ENCODE measurements around the gene USP50. TPM values are rescaled to one million over a fixed set of nuclear protein-coding genes. Genes with fewer than 3 reads are reported as not detected.

Gene USP50
- polyA plus RNA-seq, 1 donor from 2014 or later: 1.4 TPM

- Histone ChIP-seq H3K27me3 (ENCODE audit: insufficient read depth, low read depth, low read length) (no peaks in the 10 kb centered on the region), H4K20me1 (ENCODE audit: insufficient read depth) (no peaks in the 10 kb centered on the region), H2AFZ (ENCODE audit: low read depth, low read length) (no peak overlapping the region), H3K36me3 (ENCODE audit: insufficient read depth, low read length) (peaks cover 4% of the 10 kb centered on the region), H3K9ac (ENCODE audit: low read length) (no peak overlapping the region), H3K9me3 (ENCODE audit: low read length) (no peaks in the 10 kb centered on the region), H3K27ac (ENCODE audit: low read length) (no peak overlapping the region), H3F3A (ENCODE audit: insufficient read depth, low read length, poor library complexity, severe bottlenecking) (no peaks in the 10 kb centered on the region), H3K79me2 (replicated peaks; ENCODE audit: insufficient read depth, low read length) (no peaks in the 10 kb centered on the region), H3K4me2 (ENCODE audit: low read length) (no peak overlapping the region), H3K4me3 (ENCODE audit: low read length) (no peak overlapping the region), H3K9me2 (ENCODE audit: insufficient read depth, low read length) (no peaks in the 10 kb centered on the region)
- no peak for TF ChIP-seq SMC3 (conservative IDR thresholded peaks at IDR 0.05; ENCODE audit: poor library complexity)
- TF ChIP-seq TAF1 (IDR thresholded peaks at IDR 0.05; ENCODE audit: low read depth): no peak
- TF ChIP-seq EZH2 (IDR thresholded peaks at IDR 0.05; ENCODE audit: borderline replicate concordance, insufficient read depth, low read length, poor library complexity, severe bottlenecking): no peak
- no peak for TF ChIP-seq REST (IDR thresholded peaks at IDR 0.05; ENCODE audit: borderline replicate concordance)
- TF ChIP-seq MXI1 (conservative IDR thresholded peaks at IDR 0.05; ENCODE audit: poor library complexity, severe bottlenecking): no peak
- TF ChIP-seq RAD21 (conservative IDR thresholded peaks at IDR 0.05): no peak
- no peak for TF ChIP-seq POLR2AphosphoS5 (IDR thresholded peaks at IDR 0.05)
- TF ChIP-seq CTCF (IDR thresholded peaks at IDR 0.05; ENCODE audit: poor library complexity, severe bottlenecking): no peak
- no peak for TF ChIP-seq EP300 (conservative IDR thresholded peaks at IDR 0.05; ENCODE audit: poor library complexity, severe bottlenecking)
Observed at GRCh38 chr15:50493625-50494024, 52.8 kb downstream of the USP50 start.

GRCh38 chr15:50487287-50487686, 59.2 kb downstream of the USP50 start:
- no peak overlapping the region for H3K9ac ChIP-seq (ENCODE audit: low read length)
- H3F3A ChIP-seq (ENCODE audit: insufficient read depth, low read length, poor library complexity, severe bottlenecking): no peaks in the 10 kb centered on the region
- TF ChIP-seq RAD21 (conservative IDR thresholded peaks at IDR 0.05) (no peak), POLR2AphosphoS5 (IDR thresholded peaks at IDR 0.05) (no peak), CTCF (IDR thresholded peaks at IDR 0.05; ENCODE audit: poor library complexity, severe bottlenecking) (no peak), REST (IDR thresholded peaks at IDR 0.05; ENCODE audit: borderline replicate concordance) (no peak), TAF1 (IDR thresholded peaks at IDR 0.05; ENCODE audit: low read depth) (no peak), EP300 (conservative IDR thresholded peaks at IDR 0.05; ENCODE audit: poor library complexity, severe bottlenecking) (no peak), SMC3 (conservative IDR thresholded peaks at IDR 0.05; ENCODE audit: poor library complexity) (no peak), EZH2 (IDR thresholded peaks at IDR 0.05; ENCODE audit: borderline replicate concordance, insufficient read depth, low read length, poor library complexity, severe bottlenecking) (no peak), MXI1 (conservative IDR thresholded peaks at IDR 0.05; ENCODE audit: poor library complexity, severe bottlenecking) (no peak)
- no peaks in the 10 kb centered on the region for H3K9me2 ChIP-seq (ENCODE audit: insufficient read depth, low read length)
- H2AFZ ChIP-seq (ENCODE audit: low read depth, low read length): no peak overlapping the region
- no peaks in the 10 kb centered on the region for H4K20me1 ChIP-seq (ENCODE audit: insufficient read depth)
- no peaks in the 10 kb centered on the region for H3K27me3 ChIP-seq (ENCODE audit: insufficient read depth, low read depth, low read length)
- no peak overlapping the region for H3K4me3 ChIP-seq (ENCODE audit: low read length)
- H3K4me2 ChIP-seq (ENCODE audit: low read length): no peak overlapping the region
- peaks cover 5% of the 10 kb centered on the region for H3K36me3 ChIP-seq (ENCODE audit: insufficient read depth, low read length)
- H3K9me3 ChIP-seq (ENCODE audit: low read length): no peaks in the 10 kb centered on the region
- H3K79me2 ChIP-seq (replicated peaks; ENCODE audit: insufficient read depth, low read length): no peaks in the 10 kb centered on the region
- H3K27ac ChIP-seq (ENCODE audit: low read length): no peak overlapping the region
